ENCODE measurements around the gene STAT3. TPM values are rescaled to one million over a fixed set of nuclear protein-coding genes. Genes with fewer than 3 reads are reported as not detected.

STAT3 gene
- total and polyA plus RNA-seq, 9 of the 15 experiments (the other 6 are each of a cell fraction or from before 2014, with no cell fraction given): 90.0 to 179 (median 114) TPM

GRCh38 chr17:42311240-42312034 lies 76.8 kb downstream of the STAT3 start (continued):
- TF ChIP-seq AFF4 (CRISPR knock-in tag; IDR thresholded peaks at IDR 0.05) (0 out of 2 replicates have a peak, but pooled peaks have one; percentile 31), E2F6 (IDR thresholded peaks at IDR 0.05; ENCODE audit: borderline replicate concordance in 1 of 2, extremely low read depth in 1 of 2, insufficient read depth in 1 of 2, insufficient read length in 1 of 2, low read depth in 1 of 2, low read length in 1 of 2, poor library complexity in 1 of 2, severe bottlenecking in 1 of 2) (peak; percentile 59 to 82), GABPA (tag; conservative IDR thresholded peaks at IDR 0.05; ENCODE audit: low read depth) (no peak), MLLT1 (IDR thresholded peaks at IDR 0.05) (peak in 1 of 2 experiments; percentile 42; a peak in 1 of 4 replicates), ZNF146 (CRISPR knock-in tag; IDR thresholded peaks at IDR 0.05; ENCODE audit: unreplicated experiment) (no peak), POLR2AphosphoS5 (IDR thresholded peaks at IDR 0.05; ENCODE audit: control insufficient read depth, insufficient read depth, low read depth, low read length) (peak; percentile 69), SLC30A9 (CRISPR knock-in tag; IDR thresholded peaks at IDR 0.05) (no peak; the same call in 1 of the 2 replicates), GATAD2A (IDR thresholded peaks at IDR 0.05) (peak; percentile 52; the same call in 1 of the 2 replicates), SPI1 (IDR thresholded peaks at IDR 0.05; ENCODE audit: borderline replicate concordance, low read depth, low read length) (no peak), NUFIP1 (IDR thresholded peaks at IDR 0.05; ENCODE audit: partially characterized antibody) (no peak), CEBPB (tag; IDR thresholded peaks at IDR 0.05) (peak; percentile 100), RFX7 (CRISPR knock-in tag; IDR thresholded peaks at IDR 0.05) (0 out of 2 replicates have a peak, but pooled peaks have one; percentile 59), ZNF184 (CRISPR knock-in tag; IDR thresholded peaks at IDR 0.05) (no peak), ZFX (CRISPR knock-in tag; IDR thresholded peaks at IDR 0.05) (peak; percentile 74), ZNF518B (CRISPR knock-in tag; IDR thresholded peaks at IDR 0.05) (no peak), CXXC5 (CRISPR knock-in tag; IDR thresholded peaks at IDR 0.05) (peak; percentile 76), DACH1 (IDR thresholded peaks at IDR 0.05; ENCODE audit: partially characterized antibody) (peak; percentile 60)
